ENCODE measurements around the gene MDM2.

GRCh38 chr12:68870443-68870842 lies 62.5 kb downstream of the MDM2 start:
- TF ChIP-seq EZH2 (IDR thresholded peaks at IDR 0.05; ENCODE audit: low read length, missing control alignments) (no peak), CTCF (conservative IDR thresholded peaks at IDR 0.05 in 1 of 2, IDR thresholded peaks at IDR 0.05 in 1 of 2; ENCODE audit: low read depth in 1 of 2, low read length in 2 of 2) (no peak)
